8988T (cell line): ENCODE results near the gene LIM2.

Experiments
- DNase-seq: peaks from one replicate; pipeline ENCODE4 v3.0.0; 2011

The LIM2 gene

GRCh38 chr19:51365211-51365964, 22.4 kb downstream of the LIM2 start:
- no peak for DNase-seq

- no peak for DNase-seq
Observed at GRCh38 chr19:51364200-51365106, 23.3 kb downstream of the LIM2 start.

- no peak for DNase-seq
Observed at GRCh38 chr19:51361239-51361638, 26.5 kb downstream of the LIM2 start.

- no peak for DNase-seq
Observed at GRCh38 chr19:51359294-51359693, 28.5 kb downstream of the LIM2 start.

GRCh38 chr19:51357952-51358351, 29.8 kb downstream of the LIM2 start:
- DNase-seq, result no peak

GRCh38 chr19:51356159-51356801, 31.5 kb downstream of the LIM2 start:
- DNase-seq, result no peak

- DNase-seq, result no peak
Observed at GRCh38 chr19:51354742-51355148, 33.0 kb downstream of the LIM2 start.

- no peak for DNase-seq
Observed at GRCh38 chr19:51354103-51354741, 33.6 kb downstream of the LIM2 start.

- no peak for DNase-seq
Observed at GRCh38 chr19:51352783-51353360, 34.9 kb downstream of the LIM2 start.

- DNase-seq, result no peak
Observed at GRCh38 chr19:51351266-51351990, 36.3 kb downstream of the LIM2 start.

GRCh38 chr19:51347209-51347928, 40.4 kb downstream of the LIM2 start:
- DNase-seq, result no peak

- no peak for DNase-seq
Observed at GRCh38 chr19:51346742-51347141, 41.0 kb downstream of the LIM2 start.

- DNase-seq, result no peak
Observed at GRCh38 chr19:51345076-51345620, 42.6 kb downstream of the LIM2 start.

- no peak for DNase-seq
Observed at GRCh38 chr19:51342631-51343569, 44.9 kb downstream of the LIM2 start.

GRCh38 chr19:51341976-51342580, 45.7 kb downstream of the LIM2 start, which contains the start of gene VSIG10L:
Gene VSIG10L, minus strand, starts transcription at chr19:51342139. Its CDS starts 15 bp downstream, at chr19:51342124.
- DNase-seq, result no peak

- DNase-seq, result no peak
Observed at GRCh38 chr19:51341066-51341465, 46.7 kb downstream of the LIM2 start.

GRCh38 chr19:51339687-51340656, 47.8 kb downstream of the LIM2 start:
- peak; percentile 83 for DNase-seq

GRCh38 chr19:51339313-51339686, 48.5 kb downstream of the LIM2 start:
- no peak for DNase-seq
